HL-60/S4 (cell line): ENCODE measurements around the gene RIN3.

Experiments
- in situ Hi-C: fragments of 300-500 bp; cut with MboI; formaldehyde crosslinking; loops from 2 replicates; pipeline ENCODE4 v1.14.3; 2022; ENCODE audit warnings: low sequenced_read_pairs

Gene RIN3

GRCh38 chr14:92729634-92730358 lies 216.2 kb downstream of the RIN3 start:
- in situ Hi-C loops, result no loop called here

GRCh38 chr14:92731622-92732115 lies 218.1 kb downstream of the RIN3 start:
- in situ Hi-C loops, result no loop called here

- in situ Hi-C loops, result no loop called here
These were observed 219.4 kb downstream of the RIN3 start for GRCh38 chr14:92733007-92733406.

- in situ Hi-C loops, result no loop called here
These were observed 221.0 kb downstream of the RIN3 start for GRCh38 chr14:92734618-92735017.

- in situ Hi-C loops, result no loop called here
These were observed 221.8 kb downstream of the RIN3 start for GRCh38 chr14:92735344-92735743.

GRCh38 chr14:92737206-92737605 lies 223.6 kb downstream of the RIN3 start:
- in situ Hi-C loops, result no loop called here

GRCh38 chr14:92737619-92738188 lies 224.1 kb downstream of the RIN3 start:
- in situ Hi-C loops, result no loop called here
